Loucy (cell line): ENCODE measurements around the gene KMT2E.

Experiments
- EZH2phosphoT487 ChIP-seq: fragments of 200-600 bp; IDR thresholded peaks from 2 replicates; pipeline ENCODE4 v1.6.1; 2018; ENCODE audit warnings: antibody characterized with exemption, mild to moderate bottlenecking, moderate library complexity, borderline replicate concordance
- TF ChIP-seq, protein P1 (sequence below): fragments of 200-600 bp; sonication (generic); conservative IDR thresholded peaks from 2 replicates; pipeline ENCODE4 v1.5.1; 2014; ENCODE audit warnings: mild to moderate bottlenecking, antibody characterized with exemption, low read length

DNA sequence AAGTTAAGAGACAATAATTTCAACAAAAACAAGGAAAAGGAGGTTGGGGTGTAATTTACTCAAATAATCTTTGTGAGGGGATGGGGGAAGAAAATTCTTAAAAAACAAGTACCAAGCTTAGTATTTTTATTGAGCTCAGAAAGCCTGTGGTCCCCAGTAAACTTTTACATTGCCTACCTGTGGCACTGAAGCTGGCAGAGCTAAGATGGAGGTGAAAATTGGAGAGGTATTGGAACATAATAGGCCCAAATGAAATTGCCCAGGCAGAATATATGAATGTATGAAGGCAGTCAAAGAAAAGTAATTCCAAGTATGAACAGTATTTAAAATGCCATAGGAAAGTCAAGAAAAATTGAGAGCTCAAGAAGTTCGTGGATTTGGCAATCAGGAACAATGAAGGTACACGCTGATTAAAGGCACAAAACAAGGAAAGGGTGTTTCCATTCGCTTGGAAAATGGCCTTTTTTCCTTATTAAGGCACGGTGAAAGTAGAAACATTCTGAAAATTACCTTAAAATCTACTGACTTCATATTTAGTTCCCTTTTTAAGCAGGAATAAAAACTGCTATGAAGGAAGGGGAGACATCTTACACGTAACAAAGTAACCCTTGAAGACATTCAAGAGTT is 3.4 kb upstream of the KMT2E start:
- TF ChIP-seq, protein P1, sequence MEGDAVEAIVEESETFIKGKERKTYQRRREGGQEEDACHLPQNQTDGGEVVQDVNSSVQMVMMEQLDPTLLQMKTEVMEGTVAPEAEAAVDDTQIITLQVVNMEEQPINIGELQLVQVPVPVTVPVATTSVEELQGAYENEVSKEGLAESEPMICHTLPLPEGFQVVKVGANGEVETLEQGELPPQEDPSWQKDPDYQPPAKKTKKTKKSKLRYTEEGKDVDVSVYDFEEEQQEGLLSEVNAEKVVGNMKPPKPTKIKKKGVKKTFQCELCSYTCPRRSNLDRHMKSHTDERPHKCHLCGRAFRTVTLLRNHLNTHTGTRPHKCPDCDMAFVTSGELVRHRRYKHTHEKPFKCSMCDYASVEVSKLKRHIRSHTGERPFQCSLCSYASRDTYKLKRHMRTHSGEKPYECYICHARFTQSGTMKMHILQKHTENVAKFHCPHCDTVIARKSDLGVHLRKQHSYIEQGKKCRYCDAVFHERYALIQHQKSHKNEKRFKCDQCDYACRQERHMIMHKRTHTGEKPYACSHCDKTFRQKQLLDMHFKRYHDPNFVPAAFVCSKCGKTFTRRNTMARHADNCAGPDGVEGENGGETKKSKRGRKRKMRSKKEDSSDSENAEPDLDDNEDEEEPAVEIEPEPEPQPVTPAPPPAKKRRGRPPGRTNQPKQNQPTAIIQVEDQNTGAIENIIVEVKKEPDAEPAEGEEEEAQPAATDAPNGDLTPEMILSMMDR = no peak
- no peak for TF ChIP-seq EZH2phosphoT487
